Measurements from ENCODE around the gene AATF.

AATF gene, protein sequence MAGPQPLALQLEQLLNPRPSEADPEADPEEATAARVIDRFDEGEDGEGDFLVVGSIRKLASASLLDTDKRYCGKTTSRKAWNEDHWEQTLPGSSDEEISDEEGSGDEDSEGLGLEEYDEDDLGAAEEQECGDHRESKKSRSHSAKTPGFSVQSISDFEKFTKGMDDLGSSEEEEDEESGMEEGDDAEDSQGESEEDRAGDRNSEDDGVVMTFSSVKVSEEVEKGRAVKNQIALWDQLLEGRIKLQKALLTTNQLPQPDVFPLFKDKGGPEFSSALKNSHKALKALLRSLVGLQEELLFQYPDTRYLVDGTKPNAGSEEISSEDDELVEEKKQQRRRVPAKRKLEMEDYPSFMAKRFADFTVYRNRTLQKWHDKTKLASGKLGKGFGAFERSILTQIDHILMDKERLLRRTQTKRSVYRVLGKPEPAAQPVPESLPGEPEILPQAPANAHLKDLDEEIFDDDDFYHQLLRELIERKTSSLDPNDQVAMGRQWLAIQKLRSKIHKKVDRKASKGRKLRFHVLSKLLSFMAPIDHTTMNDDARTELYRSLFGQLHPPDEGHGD

GRCh38 chr17:36948717-36949460 is at the start of gene AATF:
Gene AATF, plus strand, starts transcription at chr17:36948954. Its CDS starts 172 bp downstream, at chr17:36949126.
- peak within 1 kb of the TSS; percentile 88 to 90 for H3K4me3 ChIP-seq (replicated peaks in 1 of 2; ENCODE audit: low read depth in 2 of 2, low read length in 2 of 2)
- no peak for TF ChIP-seq CTCF (IDR thresholded peaks at IDR 0.05; ENCODE audit: low read depth, low read length)
- DNase-seq (ENCODE audit: low read depth in 2 of 2) = peak; percentile 96 to 97

- no peak overlapping the region for H3K4me3 ChIP-seq (replicated peaks in 1 of 2; ENCODE audit: low read depth in 2 of 2, low read length in 2 of 2)
- TF ChIP-seq CTCF (IDR thresholded peaks at IDR 0.05; ENCODE audit: low read depth, low read length) = no peak
- DNase-seq (ENCODE audit: low read depth in 2 of 2) = no peak
Measured at GRCh38 chr17:36899250-36900159, 49.2 kb upstream of the AATF start.

GRCh38 chr17:36900160-36900512 is 48.6 kb upstream of the AATF start:
- no peak for DNase-seq (ENCODE audit: low read depth in 2 of 2)
- no peak for TF ChIP-seq CTCF (IDR thresholded peaks at IDR 0.05; ENCODE audit: low read depth, low read length)
- no peak overlapping the region for H3K4me3 ChIP-seq (replicated peaks in 1 of 2; ENCODE audit: low read depth in 2 of 2, low read length in 2 of 2)

- H3K4me3 ChIP-seq (replicated peaks in 1 of 2; ENCODE audit: low read depth in 2 of 2, low read length in 2 of 2) = no peak overlapping the region
- DNase-seq (ENCODE audit: low read depth in 2 of 2) = peak in 1 of 2 donors; percentile 58
- TF ChIP-seq CTCF (IDR thresholded peaks at IDR 0.05; ENCODE audit: low read depth, low read length) = no peak
Measured at GRCh38 chr17:36901506-36901905, 47.2 kb upstream of the AATF start.

DNA sequence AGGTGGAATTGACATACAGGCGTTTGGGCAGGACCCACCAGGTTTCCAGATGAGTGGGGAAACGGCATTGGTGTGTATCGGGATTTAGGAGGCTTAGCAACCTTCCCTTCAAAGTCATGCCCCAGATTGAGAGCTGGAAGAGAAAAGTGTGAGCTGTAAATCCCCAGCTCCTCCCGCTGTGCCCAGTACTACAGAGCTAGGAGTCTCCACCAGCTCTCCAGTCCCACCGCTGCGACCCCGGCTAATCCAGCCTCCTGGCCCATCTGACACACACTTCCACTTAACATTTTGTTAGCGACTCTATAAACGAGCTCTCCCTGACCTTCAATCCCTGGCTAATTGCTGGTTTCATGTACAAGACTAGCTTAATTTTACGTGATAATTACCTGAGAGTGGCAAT is 41.3 kb upstream of the AATF start:
- no peak overlapping the region for H3K4me3 ChIP-seq (replicated peaks in 1 of 2; ENCODE audit: low read depth in 2 of 2, low read length in 2 of 2)
- no peak for TF ChIP-seq CTCF (IDR thresholded peaks at IDR 0.05; ENCODE audit: low read depth, low read length)
- DNase-seq (ENCODE audit: low read depth in 2 of 2) = no peak

DNA sequence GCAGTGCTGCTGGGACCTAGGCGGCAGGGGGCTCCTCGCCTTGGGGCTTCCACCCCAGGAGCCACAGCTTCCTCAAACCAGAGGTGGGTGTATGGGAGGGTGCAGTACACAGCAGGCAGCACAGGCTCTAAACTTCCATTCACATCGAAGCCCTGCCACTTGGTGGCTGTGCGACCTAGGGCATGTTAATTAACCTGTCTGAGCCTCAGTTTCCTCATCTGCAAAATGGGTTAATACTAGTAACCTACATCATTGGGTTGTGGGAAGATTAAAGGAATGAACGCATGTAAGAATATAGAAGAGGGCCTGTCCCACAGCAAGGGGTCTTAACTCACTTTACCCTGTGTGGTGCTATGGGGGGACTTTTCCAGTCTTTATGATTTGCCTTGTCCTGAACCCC is 38.2 kb upstream of the AATF start:
- TF ChIP-seq CTCF (IDR thresholded peaks at IDR 0.05; ENCODE audit: low read depth, low read length) = no peak
- DNase-seq (ENCODE audit: low read depth in 2 of 2) = no peak
- no peak overlapping the region for H3K4me3 ChIP-seq (replicated peaks in 1 of 2; ENCODE audit: low read depth in 2 of 2, low read length in 2 of 2)

Measured in cardiac fibroblast (primary cell).